NOMO-1 treated with dmso at 0.1 percent for 144 hours (cell line): ENCODE measurements around the gene PIK3R2.
"Not testable (repeated sequence)": the region's sequence is repeated elsewhere in the genome, so short reads cannot be mapped to it uniquely, and the experiment has no call there.

Source experiments
- DNase-seq: peaks from one replicate; lab custom pipeline; 2025; ENCODE audit not compliant: unreplicated experiment; lab: John Stamatoyannopoulos, UW

Gene PIK3R2

GRCh38 chr19:18152442-18152816 lies 534 bp upstream of the PIK3R2 start:
- peak; percentile 99 for DNase-seq

GRCh38 chr19:18153556-18154134 lies 682 bp downstream of the PIK3R2 start:
- no peak for DNase-seq

- DNase-seq = no peak
Measured at GRCh38 chr19:18155095-18156087, 2.4 kb downstream of the PIK3R2 start.

- no peak for DNase-seq
Measured at GRCh38 chr19:18156268-18156667, 3.3 kb downstream of the PIK3R2 start.

GRCh38 chr19:18156841-18157464 lies 4.0 kb downstream of the PIK3R2 start:
- no peak for DNase-seq

GRCh38 chr19:18157465-18158063 lies 4.6 kb downstream of the PIK3R2 start:
- no peak for DNase-seq

- DNase-seq = no peak
Measured at GRCh38 chr19:18158467-18158866, 5.5 kb downstream of the PIK3R2 start.

GRCh38 chr19:18159059-18159616 lies 6.2 kb downstream of the PIK3R2 start:
- not testable (repeated sequence) for DNase-seq

- DNase-seq = no peak
Measured at GRCh38 chr19:18159810-18160209, 6.8 kb downstream of the PIK3R2 start.

GRCh38 chr19:18160493-18160970 lies 7.6 kb downstream of the PIK3R2 start:
- no peak for DNase-seq

- DNase-seq = no peak
Measured at GRCh38 chr19:18160971-18161635, 8.1 kb downstream of the PIK3R2 start.

- DNase-seq = no peak
Measured at GRCh38 chr19:18161636-18162002, 8.7 kb downstream of the PIK3R2 start.

GRCh38 chr19:18164072-18164471 lies 11.1 kb downstream of the PIK3R2 start:
- no peak for DNase-seq

GRCh38 chr19:18165794-18166544 lies 13.0 kb downstream of the PIK3R2 start:
- DNase-seq = no peak

- DNase-seq = no peak
Measured at GRCh38 chr19:18167011-18167410, 14.0 kb downstream of the PIK3R2 start.

- no peak for DNase-seq
Measured at GRCh38 chr19:18167975-18168645, 15.1 kb downstream of the PIK3R2 start.

GRCh38 chr19:18168673-18169381 lies 15.9 kb downstream of the PIK3R2 start:
- no peak for DNase-seq

- no peak for DNase-seq
Measured at GRCh38 chr19:18170714-18171255, 17.8 kb downstream of the PIK3R2 start.
